Stimulated activated CD8-positive, alpha-beta memory T cell treated with anti-CD3 and anti-CD28 coated beads, Interleukin-12 subunit alpha, Interleukin-12 subunit beta, amount 100 ng/mL, for 1 hour (primary cell): ENCODE measurements around the gene MAN1A1.
"Not testable (repeated sequence)": the region's sequence is repeated elsewhere in the genome, so short reads cannot be mapped to it uniquely, and the experiment has no call there.

Experiments used
- DNase-seq: peaks from one replicate; pipeline ENCODE4 v3.0.0-alpha.2; 2020; ENCODE audit warnings: low read depth

MAN1A1 gene

DNA sequence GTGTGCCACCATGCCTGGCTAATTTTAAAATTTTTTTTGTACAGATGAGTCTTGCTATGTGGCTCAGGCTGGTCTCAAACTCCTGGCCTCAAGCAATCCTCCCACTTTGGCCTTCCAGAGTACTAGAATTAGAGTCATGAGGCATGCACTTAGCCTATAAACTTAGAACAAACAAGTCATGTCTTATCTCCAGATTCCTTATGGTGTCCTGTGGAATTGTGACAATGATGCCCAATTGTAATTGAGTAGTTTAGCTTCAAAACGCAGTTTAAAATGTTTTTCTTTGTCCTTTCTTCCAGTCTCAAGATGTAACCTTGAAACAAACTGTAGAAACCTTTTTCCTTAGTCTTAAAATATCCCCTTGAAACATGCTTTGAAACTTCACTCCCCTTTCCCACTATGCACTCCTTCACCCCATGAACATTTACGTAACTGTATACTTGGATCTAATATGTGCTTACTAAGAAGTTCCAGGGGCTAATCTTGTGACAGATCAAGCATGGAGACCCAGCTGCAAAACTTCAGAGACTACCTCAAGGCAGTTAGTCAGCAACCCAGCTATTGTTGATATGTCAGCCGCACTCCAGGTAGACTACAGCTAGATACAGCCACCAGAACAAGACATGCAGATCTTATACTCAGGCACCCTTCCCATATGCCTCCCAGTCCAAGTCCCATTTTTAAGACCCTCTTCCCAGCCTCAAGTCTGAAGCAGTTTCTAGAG, 46.2 kb downstream of the MAN1A1 start:
- no peak for DNase-seq

DNA sequence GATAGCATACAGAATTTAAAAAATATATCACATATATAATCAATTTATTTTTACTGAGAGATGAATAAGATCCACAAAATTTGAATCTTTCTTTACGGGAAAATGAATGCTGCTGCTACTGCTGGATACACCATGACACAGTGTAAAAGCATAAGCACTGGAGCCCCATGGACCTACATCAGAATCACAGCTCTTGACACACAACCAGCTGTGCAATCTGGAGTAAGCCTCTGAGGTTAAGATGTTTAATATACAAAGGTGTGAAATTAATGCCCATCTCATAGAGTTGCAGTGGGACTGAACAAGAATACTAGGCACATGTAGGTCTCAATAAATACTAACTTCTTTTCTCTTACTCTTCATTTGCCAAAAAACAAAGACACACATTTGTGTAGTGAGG, 48.1 kb downstream of the MAN1A1 start:
- no peak for DNase-seq

GRCh38 chr6:119299694-119300093, 49.9 kb downstream of the MAN1A1 start:
- DNase-seq: no peak

DNA sequence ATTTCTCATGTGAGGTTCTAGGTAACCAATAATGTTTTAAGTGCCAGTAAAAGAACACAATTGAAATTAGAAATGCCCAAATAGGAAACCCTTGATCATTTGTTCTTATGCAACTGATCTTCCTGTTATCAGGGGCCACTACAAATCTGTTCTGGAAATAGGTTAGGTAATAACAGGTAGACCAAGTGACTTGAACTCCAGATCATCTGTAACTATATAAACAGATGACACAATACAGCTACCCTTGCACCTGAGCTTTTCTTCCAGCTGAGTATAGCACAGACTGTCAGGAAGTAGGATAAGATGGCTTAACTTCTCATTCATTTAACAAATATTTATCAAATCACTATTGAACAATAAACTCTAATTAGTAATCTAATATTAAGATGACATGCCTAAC, 52.5 kb downstream of the MAN1A1 start:
- DNase-seq: no peak

- no peak for DNase-seq
Measured at GRCh38 chr6:119296036-119297035, 53.2 kb downstream of the MAN1A1 start.

DNA sequence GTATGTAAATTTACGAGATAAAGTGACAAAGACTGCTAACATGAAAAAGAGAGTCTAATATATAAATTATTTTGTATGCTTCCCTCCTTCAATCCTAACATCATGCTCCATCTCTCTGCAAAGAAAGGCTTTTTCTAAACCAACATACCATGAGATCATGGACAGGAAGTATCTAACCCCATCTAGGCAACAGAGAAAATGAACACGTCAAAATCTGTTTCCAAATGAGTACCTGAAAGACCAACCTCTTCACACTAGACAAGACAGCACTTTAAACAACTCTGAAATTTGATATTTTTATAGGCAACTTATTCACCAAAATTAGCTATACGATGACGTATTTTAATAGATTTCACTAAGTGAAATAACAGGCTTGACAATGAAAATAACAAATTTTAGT, 54.6 kb downstream of the MAN1A1 start:
- no peak for DNase-seq

GRCh38 chr6:119291060-119291459, 58.5 kb downstream of the MAN1A1 start:
- not testable (repeated sequence) for DNase-seq

GRCh38 chr6:119290306-119290705, 59.3 kb downstream of the MAN1A1 start:
- no peak for DNase-seq

- DNase-seq: no peak
Measured at GRCh38 chr6:119289651-119290050, 59.9 kb downstream of the MAN1A1 start.

DNA sequence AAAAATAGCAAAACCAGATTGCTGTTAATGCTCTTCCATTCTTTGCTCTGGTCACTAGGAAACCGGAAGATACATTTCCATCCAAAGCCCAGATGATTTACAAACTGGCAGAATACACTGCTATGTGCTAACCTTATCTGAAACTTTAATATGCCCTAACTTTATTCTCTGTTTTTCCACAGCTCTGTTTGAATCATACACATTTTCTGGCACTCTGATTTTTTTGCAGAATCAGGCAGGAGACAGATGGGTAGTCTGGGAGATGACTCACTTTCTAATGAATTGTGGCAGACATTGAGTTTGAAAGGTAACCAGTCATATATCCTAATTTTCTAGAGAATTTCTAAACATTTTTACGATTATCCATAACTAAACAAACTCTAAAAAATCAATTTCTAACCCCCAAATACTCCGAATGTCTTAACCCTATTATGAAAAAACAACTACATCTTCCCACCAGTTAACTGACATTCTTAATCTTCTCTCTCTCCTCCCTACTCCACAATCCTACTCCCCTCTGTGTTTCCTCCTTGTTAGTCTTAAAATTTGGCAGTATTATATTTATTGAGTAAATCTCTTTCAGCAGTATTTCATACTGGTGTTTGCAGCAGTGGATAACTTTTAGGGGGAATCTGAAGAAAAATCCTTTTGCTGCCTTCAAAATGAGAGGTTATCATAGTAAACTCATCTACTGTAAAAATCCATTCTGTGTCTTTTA, 63.5 kb downstream of the MAN1A1 start:
- DNase-seq: no peak

DNA sequence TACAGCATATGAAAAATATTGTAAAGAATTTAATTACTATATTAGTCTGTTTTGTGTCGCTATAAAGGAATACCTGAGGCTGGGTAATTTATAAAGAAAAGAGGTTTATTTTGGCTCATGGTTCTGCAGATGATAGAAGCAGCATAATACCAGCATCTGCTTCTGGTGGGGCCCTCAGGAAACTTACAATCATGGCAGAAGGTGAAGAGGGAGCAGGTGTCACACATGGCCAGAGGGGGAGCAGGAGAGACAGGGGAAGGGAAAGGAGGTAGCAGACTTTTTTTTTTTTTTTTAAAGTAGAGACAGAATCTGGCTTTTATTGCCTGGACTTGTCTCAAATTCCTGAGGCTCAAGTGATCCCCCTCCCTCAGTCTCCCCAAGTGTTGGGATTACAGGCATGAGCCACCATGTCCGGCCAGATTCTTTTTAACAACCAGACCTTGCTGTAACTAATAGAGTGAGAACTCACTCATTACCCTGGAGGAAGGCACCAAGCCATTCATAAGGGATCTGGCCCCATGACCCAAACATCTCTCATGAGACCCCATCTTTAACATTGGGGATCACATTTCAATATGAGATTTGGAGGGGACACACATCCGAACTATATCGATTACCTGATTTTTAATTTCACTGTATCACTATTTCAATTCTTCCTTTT, 64.6 kb downstream of the MAN1A1 start:
- DNase-seq: no peak

- DNase-seq: no peak
Measured at GRCh38 chr6:119283979-119284545, 65.5 kb downstream of the MAN1A1 start.

GRCh38 chr6:119283214-119283613, 66.3 kb downstream of the MAN1A1 start:
- no peak for DNase-seq

DNA sequence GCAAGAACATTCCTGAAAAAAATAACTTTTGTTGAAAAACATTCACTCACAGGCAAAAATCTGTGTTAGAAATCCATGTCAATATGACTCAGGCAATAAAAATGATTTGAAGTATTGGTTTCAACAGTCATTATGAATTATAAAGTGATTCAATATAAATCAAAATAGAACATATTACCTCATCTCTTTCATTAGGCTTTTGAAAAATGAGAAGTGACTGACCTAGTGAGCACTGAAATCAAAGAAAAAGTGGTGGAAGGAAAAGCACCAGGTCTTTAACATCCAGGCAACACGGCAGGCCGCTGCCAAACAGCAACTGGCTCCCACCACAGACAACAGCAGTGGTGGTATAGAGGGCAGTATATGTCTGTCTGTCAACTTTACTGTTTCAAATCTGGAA, 68.9 kb downstream of the MAN1A1 start:
- no peak for DNase-seq

DNA sequence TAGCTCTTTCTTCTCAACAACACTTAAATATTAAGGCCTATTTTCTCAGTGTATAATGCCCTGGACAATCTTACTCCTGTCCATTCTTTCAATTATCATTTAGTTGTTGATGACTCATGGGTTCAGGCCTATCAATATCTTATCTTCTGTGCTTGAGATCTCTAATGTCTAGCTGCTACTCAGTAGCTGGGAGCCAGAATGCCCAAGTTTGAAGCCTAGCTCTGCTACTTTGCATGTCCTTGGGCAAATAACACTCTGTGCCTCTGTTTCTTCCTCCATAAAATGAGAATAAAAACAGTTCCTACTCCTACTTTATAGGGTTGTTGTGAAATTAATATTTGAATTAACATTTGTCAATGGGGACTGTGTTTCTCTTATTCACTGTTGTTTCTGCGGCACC, 69.5 kb downstream of the MAN1A1 start:
- DNase-seq: no peak

GRCh38 chr6:119278625-119279024, 70.9 kb downstream of the MAN1A1 start:
- no peak for DNase-seq

- DNase-seq: no peak
Measured at GRCh38 chr6:119277052-119277451, 72.5 kb downstream of the MAN1A1 start.

GRCh38 chr6:119276211-119276610, 73.3 kb downstream of the MAN1A1 start:
- no peak for DNase-seq

- no peak for DNase-seq
Measured at GRCh38 chr6:119274197-119274595, 75.4 kb downstream of the MAN1A1 start.

DNA sequence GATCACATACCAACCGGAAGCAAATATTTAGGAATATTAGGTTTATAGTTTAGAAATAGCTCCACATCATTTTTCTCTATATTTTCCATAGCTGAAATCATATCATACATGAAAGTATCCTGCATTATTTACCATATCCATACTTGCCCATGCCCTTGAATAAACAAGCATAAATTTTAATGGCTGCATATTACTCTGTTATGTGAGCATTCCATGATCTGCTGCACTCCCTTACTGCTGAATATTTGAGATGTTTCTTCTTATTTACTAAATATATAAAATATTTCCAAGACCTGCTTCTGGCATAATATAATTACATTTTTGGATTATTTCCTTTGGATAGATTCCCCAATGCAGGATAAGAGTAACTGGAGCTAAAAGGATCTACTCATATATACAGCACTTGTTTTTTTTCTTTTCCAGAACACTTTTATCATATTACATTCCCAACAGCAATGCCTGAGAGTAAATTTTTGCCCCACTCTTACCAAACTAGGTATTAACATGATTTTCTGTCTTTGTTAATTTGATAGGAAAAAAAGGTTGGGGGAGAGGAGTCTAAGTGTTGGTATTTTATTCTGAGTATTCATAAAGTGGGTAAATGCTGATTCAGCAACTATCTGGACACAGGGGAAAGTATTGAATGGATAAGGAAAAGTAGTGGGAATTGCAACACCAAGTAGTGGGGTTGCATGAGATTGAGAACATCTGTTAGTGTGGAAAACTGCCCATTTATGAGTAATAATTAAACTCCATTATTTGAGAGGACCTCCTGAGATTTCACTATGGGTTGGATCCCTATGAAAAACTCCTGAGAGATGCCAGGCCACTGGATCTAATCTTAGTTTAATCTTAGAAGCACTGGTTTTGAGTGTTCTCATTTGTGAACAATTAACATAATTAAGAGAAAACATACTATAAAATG, 76.0 kb downstream of the MAN1A1 start:
- DNase-seq: no peak

- no peak for DNase-seq
Measured at GRCh38 chr6:119270545-119270944, 79.0 kb downstream of the MAN1A1 start.
